ENCODE results near the gene DIAPH3. TPM values are rescaled to one million over a fixed set of nuclear protein-coding genes. Genes with fewer than 3 reads are reported as not detected.

The DIAPH3 gene
- total and polyA plus RNA-seq, 2 donors (not counting 1 experiment from before 2014, with no cell fraction given): 0.03 to 0.10 TPM

DNA sequence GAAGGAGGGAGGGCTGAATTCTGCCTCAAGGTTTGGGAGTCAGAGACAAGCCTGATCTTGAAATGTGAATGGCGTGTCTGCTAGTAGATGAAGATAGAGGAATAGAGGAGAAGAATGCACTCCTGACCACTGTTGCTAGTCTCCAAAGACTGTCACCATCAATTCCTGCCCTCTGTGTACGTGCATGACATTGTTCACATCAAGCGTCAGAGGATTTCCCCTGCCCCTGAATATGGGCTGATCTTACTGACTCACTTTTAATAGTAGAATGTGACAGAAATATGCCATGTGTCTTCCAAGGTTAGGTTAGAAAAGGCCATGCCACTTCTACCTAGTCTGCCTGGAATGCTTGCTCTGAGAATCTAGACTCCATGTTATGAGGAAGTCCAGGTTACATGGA is 538.6 kb downstream of the DIAPH3 start:
- intact Hi-C loops (cut with micrococcal nuclease): no loop called here
- H3K79me2 ChIP-seq (ENCODE audit: control insufficient read depth, insufficient read depth, low read length): no peaks in the 10 kb centered on the region
- Mint-ChIP-seq H3K4me3 (no peak overlapping the region), H3K4me1 (no peaks in the 10 kb centered on the region), H3K27me3 (peaks cover 3% of the 10 kb centered on the region), H3K9me3 (ENCODE audit: insufficient read depth) (no peaks in the 10 kb centered on the region), H3K27ac (no peak overlapping the region)
- no peak for DNase-seq
- no peaks in the 10 kb centered on the region for H3K36me3 ChIP-seq (replicated peaks in 1 of 2; ENCODE audit: control extremely low read depth in 1 of 2, control insufficient read depth in 1 of 2, extremely low read depth in 1 of 2, insufficient read depth in 2 of 2, low read length in 1 of 2)
- ChIA-PET CTCF (no interaction called here), POLR2A (no interaction called here)
- no peaks in the 10 kb centered on the region for H3K27me3 ChIP-seq (replicated peaks in 1 of 4; ENCODE audit: control extremely low read depth in 1 of 4, control insufficient read depth in 3 of 4, insufficient read depth in 4 of 4, low read length in 3 of 4)
- H2AFZ ChIP-seq (ENCODE audit: insufficient read depth, low read depth, low read length, poor library complexity, severe bottlenecking): no peak overlapping the region
- H3K9ac ChIP-seq (ENCODE audit: low read length): no peak overlapping the region
- H3K4me1 ChIP-seq (ENCODE audit: control insufficient read depth in 2 of 2, insufficient read depth in 2 of 2, low read length in 2 of 2): no peaks in the 10 kb centered on the region
- no peak for ATAC-seq (ENCODE audit: low read depth)
- no peak overlapping the region for H3K4me2 ChIP-seq (replicated peaks; ENCODE audit: low read depth, low read length, poor library complexity, severe bottlenecking)
- WGBS (ENCODE audit: insufficient coverage): 83% methylated on average over 1 of the region's 3 CpGs
- no peaks in the 10 kb centered on the region for H4K20me1 ChIP-seq (ENCODE audit: control insufficient read depth, insufficient read depth, low read length, poor library complexity, severe bottlenecking)
- TF ChIP-seq EZH2 (IDR thresholded peaks at IDR 0.05; ENCODE audit: borderline replicate concordance, insufficient read depth, low read depth, low read length, poor library complexity, severe bottlenecking): no peak
- TF ChIP-seq, protein P1, sequence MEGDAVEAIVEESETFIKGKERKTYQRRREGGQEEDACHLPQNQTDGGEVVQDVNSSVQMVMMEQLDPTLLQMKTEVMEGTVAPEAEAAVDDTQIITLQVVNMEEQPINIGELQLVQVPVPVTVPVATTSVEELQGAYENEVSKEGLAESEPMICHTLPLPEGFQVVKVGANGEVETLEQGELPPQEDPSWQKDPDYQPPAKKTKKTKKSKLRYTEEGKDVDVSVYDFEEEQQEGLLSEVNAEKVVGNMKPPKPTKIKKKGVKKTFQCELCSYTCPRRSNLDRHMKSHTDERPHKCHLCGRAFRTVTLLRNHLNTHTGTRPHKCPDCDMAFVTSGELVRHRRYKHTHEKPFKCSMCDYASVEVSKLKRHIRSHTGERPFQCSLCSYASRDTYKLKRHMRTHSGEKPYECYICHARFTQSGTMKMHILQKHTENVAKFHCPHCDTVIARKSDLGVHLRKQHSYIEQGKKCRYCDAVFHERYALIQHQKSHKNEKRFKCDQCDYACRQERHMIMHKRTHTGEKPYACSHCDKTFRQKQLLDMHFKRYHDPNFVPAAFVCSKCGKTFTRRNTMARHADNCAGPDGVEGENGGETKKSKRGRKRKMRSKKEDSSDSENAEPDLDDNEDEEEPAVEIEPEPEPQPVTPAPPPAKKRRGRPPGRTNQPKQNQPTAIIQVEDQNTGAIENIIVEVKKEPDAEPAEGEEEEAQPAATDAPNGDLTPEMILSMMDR (IDR thresholded peaks at IDR 0.05): no peak
- H3K4me3 ChIP-seq (ENCODE audit: control extremely low read depth in 1 of 5, extremely low read depth in 1 of 5, insufficient read depth in 1 of 5, low read depth in 2 of 5, low read length in 4 of 5): no peak overlapping the region
- H3K9me3 ChIP-seq (ENCODE audit: control extremely low read depth in 1 of 3, control insufficient read depth in 2 of 3, insufficient read depth in 1 of 3, low read length in 2 of 3): no peaks in the 10 kb centered on the region
- no peak overlapping the region for H3K27ac ChIP-seq (ENCODE audit: low read length in 2 of 2)

DNA sequence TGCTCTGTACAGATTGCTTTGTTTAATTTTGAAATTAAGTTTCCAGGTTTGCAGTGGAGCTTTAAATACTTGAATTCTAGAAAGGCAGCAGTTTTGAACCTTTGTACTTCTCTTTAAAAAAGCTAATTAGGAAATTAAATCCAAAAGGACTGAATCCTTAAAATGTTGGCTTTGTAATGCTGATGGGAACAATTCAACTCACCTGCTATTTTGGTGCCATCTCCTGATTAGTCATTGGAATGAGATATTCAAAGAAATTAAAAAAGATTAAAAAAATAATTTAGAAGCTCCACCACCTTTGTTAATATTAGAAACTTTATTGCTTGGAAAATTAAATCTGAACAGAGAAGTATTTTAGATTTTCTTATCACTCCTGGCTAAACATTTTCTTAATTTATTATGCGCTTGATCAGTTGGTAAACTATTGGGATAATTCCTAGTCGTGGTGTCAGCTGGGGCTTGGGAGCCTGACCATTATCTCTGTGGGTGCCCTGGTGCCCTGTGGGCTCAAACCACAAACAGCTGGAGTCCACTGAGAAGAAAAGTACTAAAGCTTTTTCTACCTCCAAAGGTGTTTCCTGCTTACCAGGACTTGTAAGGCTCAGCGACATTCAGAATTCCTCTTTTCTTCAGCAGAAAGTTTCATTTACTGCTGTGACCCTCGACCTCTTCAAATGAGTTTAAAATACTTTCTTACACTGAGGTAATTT is 540.4 kb downstream of the DIAPH3 start:
- Histone ChIP-seq H3K27me3 (replicated peaks in 1 of 4; ENCODE audit: control extremely low read depth in 1 of 4, control insufficient read depth in 3 of 4, insufficient read depth in 4 of 4, low read length in 3 of 4) (no peaks in the 10 kb centered on the region), H3K4me1 (ENCODE audit: control insufficient read depth in 2 of 2, insufficient read depth in 2 of 2, low read length in 2 of 2) (no peaks in the 10 kb centered on the region), H4K20me1 (ENCODE audit: control insufficient read depth, insufficient read depth, low read length, poor library complexity, severe bottlenecking) (no peaks in the 10 kb centered on the region), H3K4me2 (replicated peaks; ENCODE audit: low read depth, low read length, poor library complexity, severe bottlenecking) (no peak overlapping the region), H2AFZ (ENCODE audit: insufficient read depth, low read depth, low read length, poor library complexity, severe bottlenecking) (no peak overlapping the region), H3K4me3 (ENCODE audit: control extremely low read depth in 1 of 5, extremely low read depth in 1 of 5, insufficient read depth in 1 of 5, low read depth in 2 of 5, low read length in 4 of 5) (no peak overlapping the region), H3K9ac (ENCODE audit: low read length) (no peak overlapping the region), H3K36me3 (replicated peaks in 1 of 2; ENCODE audit: control extremely low read depth in 1 of 2, control insufficient read depth in 1 of 2, extremely low read depth in 1 of 2, insufficient read depth in 2 of 2, low read length in 1 of 2) (no peaks in the 10 kb centered on the region), H3K9me3 (ENCODE audit: control extremely low read depth in 1 of 3, control insufficient read depth in 2 of 3, insufficient read depth in 1 of 3, low read length in 2 of 3) (peaks cover 0 to 4% (median 0%) of the 10 kb centered on the region in 3 donors), H3K27ac (ENCODE audit: low read length in 2 of 2) (no peak overlapping the region), H3K79me2 (ENCODE audit: control insufficient read depth, insufficient read depth, low read length) (no peaks in the 10 kb centered on the region)
- H3K9me3 Mint-ChIP-seq (ENCODE audit: insufficient read depth): peaks cover 2% of the 10 kb centered on the region
- ATAC-seq (ENCODE audit: low read depth) (no peak), DNase-seq (no peak)
- no peak overlapping the region for H3K4me3 Mint-ChIP-seq
- TF ChIP-seq EZH2 (IDR thresholded peaks at IDR 0.05; ENCODE audit: borderline replicate concordance, insufficient read depth, low read depth, low read length, poor library complexity, severe bottlenecking): no peak
- TF ChIP-seq, protein P1 (IDR thresholded peaks at IDR 0.05): no peak
- ChIA-PET CTCF (no interaction called here), POLR2A (no interaction called here)
- no peaks in the 10 kb centered on the region for H3K4me1 Mint-ChIP-seq
- intact Hi-C loops (cut with micrococcal nuclease): no loop called here
- 20% methylated on average over 1 of the region's 4 CpGs for WGBS (ENCODE audit: insufficient coverage)
- peaks cover 3% of the 10 kb centered on the region for H3K27me3 Mint-ChIP-seq
- no peak overlapping the region for H3K27ac Mint-ChIP-seq
